Measurements from ENCODE around the gene AFF1.

AFF1 gene

GRCh38 chr4:86950831-86951525, 16.2 kb downstream of the AFF1 start:
- DNase-seq (ENCODE audit: low spot score), result no peak

GRCh38 chr4:86955888-86956451, 21.2 kb downstream of the AFF1 start:
- no peak for DNase-seq (ENCODE audit: low spot score)

DNA sequence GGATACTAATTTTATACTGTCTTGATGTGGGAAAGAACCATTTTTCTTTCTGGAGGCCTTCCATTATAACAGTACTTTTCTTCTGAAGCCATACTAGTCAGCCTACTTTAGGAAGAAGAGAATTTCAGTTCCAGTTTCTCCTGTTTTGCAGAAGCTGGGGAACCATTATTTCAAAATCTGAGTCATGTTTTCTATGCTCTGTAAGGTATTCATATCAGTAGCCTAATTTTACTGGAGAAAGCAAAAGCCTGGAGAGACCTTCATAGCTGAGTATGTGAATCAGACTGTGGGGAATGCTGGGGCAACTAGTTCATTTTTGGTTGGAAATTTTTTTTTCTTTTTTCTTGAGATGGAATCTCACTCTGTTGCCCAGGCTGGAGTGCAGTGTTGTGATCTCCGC, 22.4 kb downstream of the AFF1 start:
- peak; percentile 71 for DNase-seq (ENCODE audit: low spot score)

- DNase-seq (ENCODE audit: low spot score), result no peak
Observed at GRCh38 chr4:86959588-86960500, 25.0 kb downstream of the AFF1 start.

- peak; percentile 24 for DNase-seq (ENCODE audit: low spot score)
Observed at GRCh38 chr4:86960557-86960961, 25.7 kb downstream of the AFF1 start.

DNA sequence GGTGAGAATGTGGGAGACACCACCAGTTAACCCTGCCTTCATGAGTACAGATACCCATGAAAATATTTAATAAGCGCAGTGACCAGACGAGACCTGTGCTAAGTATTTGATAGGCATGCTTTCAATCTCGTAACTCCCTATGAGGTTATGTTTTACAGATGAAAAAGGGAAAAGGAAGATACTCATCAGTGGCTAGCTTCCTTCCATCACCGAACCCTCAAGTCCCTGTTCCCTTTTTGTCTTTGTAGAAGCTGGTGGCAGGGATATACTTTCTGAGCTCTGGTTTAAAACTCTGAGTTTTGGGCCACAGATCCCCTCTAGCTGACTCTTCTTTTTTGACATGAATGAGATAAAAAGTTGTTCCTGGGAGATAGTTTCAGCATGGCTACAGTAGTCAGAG, 26.3 kb downstream of the AFF1 start:
- DNase-seq (ENCODE audit: low spot score), result no peak

DNA sequence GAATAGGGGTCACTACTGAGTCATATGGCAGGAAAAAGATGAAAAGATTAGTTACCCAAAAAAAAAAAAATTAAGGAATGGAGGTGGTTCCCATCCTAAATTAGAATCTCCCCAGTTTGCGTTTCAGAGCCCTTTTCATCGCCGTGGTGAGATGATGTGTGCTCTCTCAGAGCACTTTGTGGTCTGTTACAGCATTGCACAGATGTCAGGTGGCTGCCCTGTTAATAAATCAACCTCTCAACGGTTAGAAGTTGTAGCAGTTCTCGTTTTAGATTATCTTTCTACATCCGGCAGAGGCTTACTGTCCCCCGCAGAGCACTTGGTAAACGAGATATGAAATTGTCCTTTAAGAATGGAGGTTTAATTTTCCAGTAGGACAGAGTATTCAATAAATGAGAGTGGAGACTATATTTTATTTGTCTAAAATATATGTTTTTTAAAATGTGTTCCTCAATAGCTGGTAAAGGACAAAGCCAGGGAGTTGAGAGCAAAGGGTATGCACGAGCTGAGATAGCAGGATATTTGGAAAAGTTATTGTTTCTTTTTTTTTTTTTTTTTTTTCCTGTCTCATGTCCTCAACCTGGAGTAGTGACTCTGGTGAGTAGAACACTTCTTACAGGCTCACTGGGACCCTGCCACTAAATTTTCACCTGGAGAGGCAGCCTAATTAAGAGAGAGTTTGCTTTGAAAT, 26.9 kb downstream of the AFF1 start:
- peak; percentile 34 for DNase-seq (ENCODE audit: low spot score)

DNA sequence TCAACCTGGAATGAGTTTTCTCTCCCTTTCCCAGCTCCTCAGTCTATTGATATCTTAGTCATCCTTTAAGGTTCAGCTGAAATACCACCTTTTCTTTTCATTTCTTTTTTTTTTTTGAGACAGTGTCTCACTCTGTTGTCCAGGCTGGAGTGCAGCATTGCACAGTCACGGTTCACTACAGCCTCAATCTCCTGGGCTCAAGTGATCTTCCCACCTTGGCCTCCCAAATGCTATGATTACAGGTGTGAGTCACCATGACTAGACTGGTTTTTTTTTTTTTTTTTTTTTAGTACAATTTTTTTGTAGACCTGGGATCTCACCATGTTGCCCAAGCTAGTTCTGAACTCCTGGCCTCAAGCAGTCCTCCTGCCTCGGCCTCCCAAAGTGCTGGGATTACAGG, 28.9 kb downstream of the AFF1 start:
- DNase-seq (ENCODE audit: low spot score), result no peak

DNA sequence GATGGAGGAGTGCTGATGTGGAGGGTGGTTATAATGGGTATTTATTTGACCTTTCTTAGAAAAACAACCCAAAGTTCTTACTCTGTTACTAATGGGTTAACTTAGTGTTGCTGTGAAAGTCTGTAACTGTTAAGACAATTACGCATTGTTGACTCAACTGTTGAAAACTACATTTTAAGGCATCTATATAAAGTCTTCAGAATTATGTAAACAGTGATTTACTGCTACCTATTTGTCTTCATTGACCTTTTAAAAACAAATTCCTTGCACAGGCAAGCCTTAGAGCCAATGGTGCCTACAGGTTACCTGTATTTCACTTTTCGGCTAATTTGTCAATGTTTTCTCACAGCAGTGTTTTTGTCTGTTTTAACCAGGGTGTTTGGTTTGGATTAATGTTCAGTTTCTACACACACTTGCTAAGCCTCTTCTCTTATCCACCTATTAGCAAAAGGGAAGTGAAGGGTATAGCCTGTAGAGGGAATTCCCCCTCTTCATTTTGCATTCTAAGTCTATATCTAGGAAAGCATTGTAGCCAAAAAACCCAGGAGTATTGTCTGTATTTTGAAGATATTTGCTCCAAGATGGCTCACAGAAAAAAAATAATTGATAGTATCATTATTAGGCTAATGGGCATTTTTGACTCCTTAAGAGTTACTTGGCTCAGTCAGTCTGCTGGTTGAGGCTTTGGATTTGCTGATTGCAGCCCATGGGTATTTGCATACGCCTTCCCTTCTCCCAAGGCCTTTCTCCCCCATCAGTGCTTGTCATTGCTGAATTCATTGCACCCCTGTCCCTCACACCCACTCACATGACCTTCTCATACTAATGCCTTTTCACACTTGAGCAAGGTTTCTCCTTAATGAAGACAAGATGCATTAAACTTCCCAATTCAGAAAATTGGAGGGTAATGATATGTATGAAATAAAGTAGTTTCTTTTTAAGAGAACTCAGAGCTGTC, 30.5 kb downstream of the AFF1 start:
- no peak for DNase-seq (ENCODE audit: low spot score)

DNA sequence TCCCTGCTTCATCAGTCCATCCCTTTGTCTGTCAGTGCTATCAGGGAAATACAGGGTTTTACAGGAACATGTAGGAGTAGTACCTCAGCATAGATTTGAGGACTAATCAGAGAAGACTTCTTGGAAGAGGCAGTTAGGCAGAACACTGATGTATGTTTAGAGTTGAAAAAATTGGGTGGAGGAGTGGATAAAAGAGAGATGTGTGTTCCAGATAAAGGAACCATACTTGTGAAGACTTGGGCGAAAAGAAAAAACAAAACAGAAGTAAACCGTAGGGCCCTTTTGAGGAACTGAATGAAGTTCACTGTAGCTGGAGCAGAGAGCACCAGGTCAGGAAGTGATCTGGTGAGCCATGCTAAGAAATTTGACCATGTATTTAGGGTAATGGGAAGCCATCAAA, 32.3 kb downstream of the AFF1 start:
- DNase-seq (ENCODE audit: low spot score), result no peak

GRCh38 chr4:86967798-86968197, 33.0 kb downstream of the AFF1 start:
- DNase-seq (ENCODE audit: low spot score), result no peak

DNA sequence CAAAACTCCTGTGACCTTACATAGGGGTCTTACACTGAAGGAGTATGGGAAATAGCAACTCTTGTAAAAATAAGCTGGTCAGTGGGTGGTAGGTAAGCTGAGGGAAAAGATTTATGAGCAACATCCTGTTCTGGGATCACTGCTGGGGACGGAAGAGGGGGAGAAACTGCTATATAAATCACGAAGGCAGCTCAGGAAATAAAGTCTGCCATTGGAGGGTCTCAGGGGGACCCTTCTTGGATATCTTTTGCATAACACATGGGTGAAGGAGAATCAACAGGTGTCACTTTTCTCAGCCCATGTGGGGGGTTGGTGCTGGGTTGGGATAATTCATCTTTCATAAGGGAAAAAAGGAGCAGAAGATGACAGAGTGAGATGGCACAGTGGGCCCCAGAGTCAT, 33.7 kb downstream of the AFF1 start:
- DNase-seq (ENCODE audit: low spot score), result no peak

DNA sequence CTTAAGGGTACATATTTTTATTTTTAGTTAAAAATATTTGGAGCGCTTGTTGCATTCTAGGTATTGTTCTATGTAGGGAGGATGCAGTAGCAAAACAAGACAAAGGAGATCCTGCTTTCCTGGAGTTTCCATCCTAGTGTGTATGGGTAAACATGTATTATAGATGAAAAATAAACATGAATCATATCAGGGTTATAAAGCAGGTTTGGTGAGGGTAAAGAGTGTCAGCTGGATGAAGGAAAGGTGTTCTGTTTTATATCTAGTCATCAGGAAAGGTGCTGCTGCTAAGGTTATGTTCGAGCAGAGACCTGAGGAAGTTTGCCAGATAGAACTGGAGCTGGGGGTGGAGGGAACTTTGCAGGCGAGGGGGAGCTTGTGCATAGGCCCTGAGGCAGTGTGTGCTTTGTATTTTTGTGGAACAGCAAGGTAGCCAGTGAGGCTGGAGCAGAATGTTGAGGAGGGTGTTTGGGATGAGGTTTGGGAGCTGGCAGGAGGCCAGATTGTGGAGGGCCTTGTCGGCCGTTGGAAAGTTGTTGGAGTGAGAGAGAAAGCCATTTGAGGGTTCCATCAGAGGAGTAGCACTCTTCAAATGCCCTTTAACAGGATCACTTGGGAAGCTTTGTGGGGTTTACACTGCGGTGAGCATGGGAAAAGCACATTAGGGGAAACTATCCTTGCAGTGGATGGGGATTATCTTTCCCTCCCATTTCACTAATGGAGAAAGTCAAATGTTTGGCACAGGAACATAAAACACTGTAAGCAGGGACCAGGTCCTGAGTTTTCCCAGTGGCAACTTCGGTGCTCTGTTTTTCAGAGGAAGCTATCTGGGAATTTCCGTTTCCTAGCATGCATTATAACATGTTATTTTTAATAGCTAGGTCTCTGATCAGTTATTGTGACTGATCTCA, 35.9 kb downstream of the AFF1 start:
- DNase-seq (ENCODE audit: low spot score), result no peak

DNA sequence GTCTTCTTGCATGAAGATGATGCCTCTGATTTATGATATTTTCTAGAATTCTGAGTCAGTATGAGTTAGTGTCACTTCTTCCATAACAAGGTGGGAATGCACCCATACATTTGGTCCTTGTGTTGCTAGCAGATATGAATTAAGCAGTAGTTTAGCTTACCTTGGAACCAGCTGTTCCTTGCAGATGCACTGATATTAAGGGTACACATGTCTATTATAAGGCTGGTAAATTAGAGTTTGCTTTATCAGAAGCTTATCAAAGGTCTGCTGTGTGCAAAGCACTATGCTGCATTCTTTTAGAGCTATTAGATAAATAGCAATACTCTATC, 36.5 kb downstream of the AFF1 start:
- no peak for DNase-seq (ENCODE audit: low spot score)

DNA sequence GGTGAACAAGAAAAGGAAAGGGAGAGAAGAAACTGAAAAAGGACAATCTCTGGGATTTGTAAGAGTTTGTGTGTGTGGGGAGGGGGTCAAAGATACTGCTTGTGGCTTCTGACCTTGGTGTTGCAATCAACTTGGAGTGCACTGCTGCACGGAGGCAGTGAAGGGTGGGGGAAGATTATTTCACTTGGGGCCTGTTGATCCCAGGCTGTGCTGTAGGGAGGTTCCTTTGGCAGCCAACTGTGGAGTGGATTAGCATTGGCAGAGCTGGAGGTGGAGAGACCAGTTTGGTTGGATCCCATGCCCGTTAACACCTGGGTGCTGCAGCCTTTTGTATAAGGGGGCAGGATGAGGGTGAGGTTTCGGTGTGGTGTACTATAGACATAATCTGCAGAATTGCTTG, 38.2 kb downstream of the AFF1 start:
- no peak for DNase-seq (ENCODE audit: low spot score)

DNA sequence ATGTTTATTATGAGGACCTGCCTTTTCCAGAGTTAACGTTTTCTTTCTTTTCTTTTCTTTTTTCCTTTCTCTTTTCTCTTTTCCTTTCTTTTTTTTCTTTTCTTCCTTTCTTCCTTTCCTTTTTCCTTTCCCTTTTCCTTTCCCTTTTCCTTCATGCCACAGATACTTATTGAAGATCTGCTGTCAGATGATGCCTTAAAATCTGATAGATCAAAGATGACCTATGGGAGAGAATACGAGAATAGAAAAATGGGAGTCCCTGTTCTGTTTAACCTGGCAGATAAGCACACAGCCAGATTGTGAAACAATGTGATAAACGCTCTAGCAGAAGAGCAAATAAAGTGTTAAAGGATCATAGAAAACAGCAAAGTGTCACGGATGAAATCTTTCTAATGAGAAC, 38.9 kb downstream of the AFF1 start:
- no peak for DNase-seq (ENCODE audit: low spot score)

- DNase-seq (ENCODE audit: low spot score), result no peak
Observed at GRCh38 chr4:86974551-86974994, 39.8 kb downstream of the AFF1 start.

DNA sequence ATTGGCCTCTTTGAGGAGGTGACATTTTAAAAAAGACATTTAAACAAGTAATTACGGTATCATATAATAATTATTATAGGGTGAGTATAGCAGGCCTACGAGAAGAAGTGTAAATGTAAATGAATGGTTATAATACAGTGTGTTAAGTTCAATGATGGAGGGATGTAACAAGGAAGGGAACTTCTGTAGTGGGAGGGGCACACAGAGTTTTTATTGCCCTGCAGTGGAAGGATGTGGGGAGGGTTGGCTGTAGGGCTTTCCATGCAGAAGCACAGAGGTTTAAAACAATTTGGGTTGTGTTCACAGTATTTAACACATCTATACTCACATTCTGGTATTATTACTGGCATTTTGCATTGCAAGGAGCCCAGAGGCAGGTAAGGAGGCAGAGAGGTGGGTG, 41.1 kb downstream of the AFF1 start:
- DNase-seq (ENCODE audit: low spot score), result no peak

DNA sequence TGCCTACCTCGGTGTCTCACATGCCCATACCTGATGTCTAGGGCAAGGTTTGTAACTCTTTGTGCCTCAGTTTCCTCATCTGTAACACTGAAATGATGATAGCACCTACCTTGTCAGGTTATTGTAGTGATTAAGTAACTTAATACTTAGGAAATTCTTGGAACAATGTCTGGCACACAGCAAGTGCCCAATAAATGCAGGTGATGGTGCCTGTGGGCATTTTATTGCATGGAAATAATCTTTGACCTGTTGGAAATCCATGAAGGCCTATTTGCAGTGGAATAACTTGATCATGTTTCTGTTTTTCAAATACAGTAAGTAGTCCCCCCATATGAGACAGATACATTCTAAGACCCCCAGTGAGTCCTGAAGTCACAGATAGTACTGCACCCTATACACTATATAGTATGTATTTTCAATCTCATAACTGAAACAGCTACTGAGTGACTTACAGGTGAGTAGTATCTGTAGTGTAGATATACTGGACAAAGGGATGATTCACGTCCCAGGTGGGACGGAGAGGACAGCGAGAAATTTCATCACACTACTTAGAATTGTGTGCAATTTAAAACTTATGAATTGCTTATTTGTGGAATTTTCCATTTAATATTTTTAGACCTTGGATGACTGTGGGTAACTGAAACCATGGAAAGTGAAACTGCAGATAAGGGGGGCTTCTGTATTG, 42.1 kb downstream of the AFF1 start:
- DNase-seq (ENCODE audit: low spot score), result no peak
